ENCODE measurements around the gene TRAPPC2B. TPM values are rescaled to one million over a fixed set of nuclear protein-coding genes. Genes with fewer than 3 reads are reported as not detected.

The TRAPPC2B gene
- total and polyA plus RNA-seq, 2 of the 13 experiments (the other 11 are each of a cell fraction or from before 2014, with no cell fraction given): 13.3 to 17.7 TPM

DNA sequence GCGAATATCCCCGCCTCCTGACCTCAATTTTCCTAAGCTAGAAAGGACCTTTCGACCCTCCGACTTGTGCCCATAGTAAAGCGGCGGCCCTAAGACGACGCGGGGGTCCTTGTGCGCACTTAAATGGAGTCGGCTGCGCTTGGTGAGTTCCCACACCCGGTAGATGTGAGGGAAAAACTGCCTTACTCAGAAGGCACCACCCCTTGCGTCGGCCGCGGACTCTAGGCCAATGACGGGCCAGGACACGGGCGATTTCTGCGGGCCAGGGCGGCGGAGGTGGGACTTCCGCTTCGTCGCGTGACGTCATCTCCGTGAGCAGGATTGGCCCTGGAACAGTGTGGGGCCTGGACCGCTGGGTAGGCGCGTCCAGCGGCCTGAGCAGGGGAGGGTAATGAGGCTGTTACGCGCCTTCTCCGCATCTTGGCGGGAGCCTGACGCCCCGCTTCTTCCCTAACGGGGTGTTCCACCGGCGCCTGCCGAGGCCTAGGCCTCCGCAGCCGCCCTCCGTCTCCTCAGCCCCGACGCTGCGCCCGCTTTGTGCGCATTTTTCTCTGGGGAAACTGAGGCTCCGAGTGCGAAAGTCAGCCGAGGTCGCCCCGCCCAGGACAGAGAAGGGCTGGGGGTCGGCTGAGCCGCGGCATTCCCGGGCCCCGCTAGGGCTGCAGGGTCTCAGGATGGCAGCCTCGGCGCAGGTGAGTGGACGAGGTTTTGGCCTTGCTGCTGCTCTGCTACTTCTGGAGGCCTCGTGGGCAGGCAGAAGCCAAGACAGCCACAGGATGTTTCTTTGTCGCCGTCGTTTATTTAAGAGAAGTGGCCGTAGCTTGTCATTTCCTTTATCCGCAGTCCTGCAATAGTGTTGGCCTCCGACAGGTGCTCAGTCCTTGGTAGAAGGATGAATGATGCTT lies 42.9 kb upstream of the TRAPPC2B start, which contains the start of gene ZNF543 (continued):
- TF ChIP-seq TAF1 (CRISPR knock-in tag; IDR thresholded peaks at IDR 0.05): peak; percentile 76; the same call in 1 of the 2 replicates
- TF ChIP-seq SMAD9 (CRISPR knock-in tag; IDR thresholded peaks at IDR 0.05): no peak
- peak; percentile 38 for TF ChIP-seq TEAD3 (CRISPR knock-in tag; optimal IDR thresholded peaks at IDR 0.05; ENCODE audit: borderline replicate concordance)
- no peak for TF ChIP-seq LCORL (IDR thresholded peaks at IDR 0.05)
- TF ChIP-seq LCORL (CRISPR knock-in tag; IDR thresholded peaks at IDR 0.05): 0 out of 2 replicates have a peak, but pooled peaks have one; percentile 33
- peak; percentile 46; the same call in 1 of the 2 replicates for TF ChIP-seq KDM5B (CRISPR knock-in tag; IDR thresholded peaks at IDR 0.05; ENCODE audit: borderline replicate concordance)
- no peak for TF ChIP-seq ZNF431 (CRISPR knock-in tag; IDR thresholded peaks at IDR 0.05; ENCODE audit: borderline replicate concordance, low read depth)
- no peak for TF ChIP-seq MEIS1 (CRISPR knock-in tag; IDR thresholded peaks at IDR 0.05; ENCODE audit: borderline replicate concordance)
- TF ChIP-seq ISL2 (CRISPR knock-in tag; IDR thresholded peaks at IDR 0.05): 0 out of 2 replicates have a peak, but pooled peaks have one; percentile 7
- peak; percentile 68; the same call in 1 of the 2 replicates for TF ChIP-seq ELF3 (CRISPR knock-in tag; IDR thresholded peaks at IDR 0.05)
- TF ChIP-seq MIXL1 (CRISPR knock-in tag; IDR thresholded peaks at IDR 0.05): no peak
- peak; percentile 72; the same call in 1 of the 2 replicates for TF ChIP-seq ZNF350 (CRISPR knock-in tag; IDR thresholded peaks at IDR 0.05; ENCODE audit: borderline replicate concordance, low read depth)
- no peak for TF ChIP-seq ZNF292 (CRISPR knock-in tag; IDR thresholded peaks at IDR 0.05; ENCODE audit: borderline replicate concordance, low read depth)
- TF ChIP-seq HDAC6 (IDR thresholded peaks at IDR 0.05; ENCODE audit: low read depth, low read length): no peak
- TF ChIP-seq, protein P1, sequence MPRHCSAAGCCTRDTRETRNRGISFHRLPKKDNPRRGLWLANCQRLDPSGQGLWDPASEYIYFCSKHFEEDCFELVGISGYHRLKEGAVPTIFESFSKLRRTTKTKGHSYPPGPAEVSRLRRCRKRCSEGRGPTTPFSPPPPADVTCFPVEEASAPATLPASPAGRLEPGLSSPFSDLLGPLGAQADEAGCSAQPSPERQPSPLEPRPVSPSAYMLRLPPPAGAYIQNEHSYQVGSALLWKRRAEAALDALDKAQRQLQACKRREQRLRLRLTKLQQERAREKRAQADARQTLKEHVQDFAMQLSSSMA (CRISPR knock-in tag; IDR thresholded peaks at IDR 0.05): 0 out of 2 replicates have a peak, but pooled peaks have one; percentile 75
- TF ChIP-seq GABPB1 (CRISPR knock-in tag; IDR thresholded peaks at IDR 0.05): peak; percentile 99
- no peak for TF ChIP-seq CAMTA2 (CRISPR knock-in tag; IDR thresholded peaks at IDR 0.05; ENCODE audit: borderline replicate concordance)
- no peak for TF ChIP-seq TBP (CRISPR knock-in tag; IDR thresholded peaks at IDR 0.05)
- TF ChIP-seq, protein P2, sequence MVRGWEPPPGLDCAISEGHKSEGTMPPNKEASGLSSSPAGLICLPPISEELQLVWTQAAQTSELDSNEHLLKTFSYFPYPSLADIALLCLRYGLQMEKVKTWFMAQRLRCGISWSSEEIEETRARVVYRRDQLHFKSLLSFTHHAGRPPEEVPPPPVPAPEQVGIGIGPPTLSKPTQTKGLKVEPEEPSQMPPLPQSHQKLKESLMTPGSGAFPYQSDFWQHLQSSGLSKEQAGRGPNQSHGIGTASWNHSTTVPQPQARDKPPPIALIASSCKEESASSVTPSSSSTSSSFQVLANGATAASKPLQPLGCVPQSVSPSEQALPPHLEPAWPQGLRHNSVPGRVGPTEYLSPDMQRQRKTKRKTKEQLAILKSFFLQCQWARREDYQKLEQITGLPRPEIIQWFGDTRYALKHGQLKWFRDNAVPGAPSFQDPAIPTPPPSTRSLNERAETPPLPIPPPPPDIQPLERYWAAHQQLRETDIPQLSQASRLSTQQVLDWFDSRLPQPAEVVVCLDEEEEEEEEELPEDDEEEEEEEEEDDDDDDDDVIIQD (CRISPR knock-in tag; IDR thresholded peaks at IDR 0.05; ENCODE audit: low read depth): 0 out of 2 replicates have a peak, but pooled peaks have one; percentile 54
- TF ChIP-seq NFE2 (CRISPR knock-in tag; IDR thresholded peaks at IDR 0.05): no peak
- TF ChIP-seq SP5 (CRISPR knock-in tag; IDR thresholded peaks at IDR 0.05; ENCODE audit: borderline replicate concordance, low read depth): no peak
- TF ChIP-seq GTF3A (CRISPR knock-in tag; conservative IDR thresholded peaks at IDR 0.05): no peak
- TF ChIP-seq, protein P3, sequence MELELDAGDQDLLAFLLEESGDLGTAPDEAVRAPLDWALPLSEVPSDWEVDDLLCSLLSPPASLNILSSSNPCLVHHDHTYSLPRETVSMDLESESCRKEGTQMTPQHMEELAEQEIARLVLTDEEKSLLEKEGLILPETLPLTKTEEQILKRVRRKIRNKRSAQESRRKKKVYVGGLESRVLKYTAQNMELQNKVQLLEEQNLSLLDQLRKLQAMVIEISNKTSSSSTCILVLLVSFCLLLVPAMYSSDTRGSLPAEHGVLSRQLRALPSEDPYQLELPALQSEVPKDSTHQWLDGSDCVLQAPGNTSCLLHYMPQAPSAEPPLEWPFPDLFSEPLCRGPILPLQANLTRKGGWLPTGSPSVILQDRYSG (CRISPR knock-in tag; IDR thresholded peaks at IDR 0.05): no peak
- no peak for TF ChIP-seq ZNF761 (CRISPR knock-in tag; conservative IDR thresholded peaks at IDR 0.05)
- no peak for TF ChIP-seq BHLHE40 (IDR thresholded peaks at IDR 0.05; ENCODE audit: low read length)
- TF ChIP-seq, protein P4, sequence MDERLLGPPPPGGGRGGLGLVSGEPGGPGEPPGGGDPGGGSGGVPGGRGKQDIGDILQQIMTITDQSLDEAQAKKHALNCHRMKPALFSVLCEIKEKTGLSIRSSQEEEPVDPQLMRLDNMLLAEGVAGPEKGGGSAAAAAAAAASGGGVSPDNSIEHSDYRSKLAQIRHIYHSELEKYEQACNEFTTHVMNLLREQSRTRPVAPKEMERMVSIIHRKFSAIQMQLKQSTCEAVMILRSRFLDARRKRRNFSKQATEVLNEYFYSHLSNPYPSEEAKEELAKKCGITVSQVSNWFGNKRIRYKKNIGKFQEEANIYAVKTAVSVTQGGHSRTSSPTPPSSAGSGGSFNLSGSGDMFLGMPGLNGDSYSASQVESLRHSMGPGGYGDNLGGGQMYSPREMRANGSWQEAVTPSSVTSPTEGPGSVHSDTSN (CRISPR knock-in tag; IDR thresholded peaks at IDR 0.05): no peak
- TF ChIP-seq ZNF10 (CRISPR knock-in tag; IDR thresholded peaks at IDR 0.05; ENCODE audit: borderline replicate concordance, low read depth): no peak
- TF ChIP-seq ZBTB1 (CRISPR knock-in tag; IDR thresholded peaks at IDR 0.05; ENCODE audit: borderline replicate concordance): no peak
